NCI-H2107 treated with DMSO at 0.1 percent for 48 hours (cell line): ENCODE data around the gene DRP2.
"Not testable (repeated sequence)": the region's sequence is repeated elsewhere in the genome, so short reads cannot be mapped to it uniquely, and the experiment has no call there.

Experiments used
- DNase-seq: peaks from one replicate; lab custom pipeline; 2025; ENCODE audit not compliant: unreplicated experiment; lab: John Stamatoyannopoulos, UW

The DRP2 gene

DNA sequence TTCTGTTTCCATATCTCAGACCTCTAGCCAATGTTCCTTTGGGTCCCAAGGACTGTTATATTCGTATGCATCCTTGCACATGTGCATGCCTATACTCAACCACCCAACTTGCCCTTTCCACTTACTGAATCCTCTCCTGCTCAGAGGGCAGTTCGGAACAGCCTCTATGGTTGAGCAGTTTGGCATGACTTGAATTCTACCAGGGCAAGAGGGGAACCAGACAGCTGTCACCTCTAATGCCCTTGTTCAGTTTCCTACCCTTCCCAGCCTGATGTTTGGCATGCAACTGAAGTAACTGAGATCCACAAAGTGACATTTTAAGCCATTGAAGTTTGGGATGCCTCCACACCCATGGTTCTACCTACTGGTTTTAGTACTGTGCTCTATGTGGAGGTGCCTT lies 17.5 kb downstream of the DRP2 start:
- DNase-seq, result no peak

DNA sequence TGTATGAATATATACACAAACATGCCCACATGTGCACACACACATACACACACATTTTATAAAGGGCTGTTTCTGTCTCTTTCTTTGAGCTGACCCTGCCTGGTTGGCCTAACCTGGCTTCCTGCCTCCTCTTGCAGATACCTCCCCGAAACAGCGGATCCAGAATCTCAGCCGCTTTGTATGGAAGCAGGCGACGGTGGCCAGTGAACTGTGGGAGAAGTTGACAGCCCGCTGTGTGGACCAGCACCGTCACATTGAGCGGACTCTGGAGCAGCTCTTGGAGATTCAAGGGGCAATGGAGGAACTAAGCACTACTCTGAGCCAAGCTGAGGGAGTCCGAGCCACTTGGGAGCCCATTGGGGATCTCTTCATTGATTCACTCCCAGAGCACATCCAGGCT lies 21.9 kb downstream of the DRP2 start:
- DNase-seq, result no peak

DNA sequence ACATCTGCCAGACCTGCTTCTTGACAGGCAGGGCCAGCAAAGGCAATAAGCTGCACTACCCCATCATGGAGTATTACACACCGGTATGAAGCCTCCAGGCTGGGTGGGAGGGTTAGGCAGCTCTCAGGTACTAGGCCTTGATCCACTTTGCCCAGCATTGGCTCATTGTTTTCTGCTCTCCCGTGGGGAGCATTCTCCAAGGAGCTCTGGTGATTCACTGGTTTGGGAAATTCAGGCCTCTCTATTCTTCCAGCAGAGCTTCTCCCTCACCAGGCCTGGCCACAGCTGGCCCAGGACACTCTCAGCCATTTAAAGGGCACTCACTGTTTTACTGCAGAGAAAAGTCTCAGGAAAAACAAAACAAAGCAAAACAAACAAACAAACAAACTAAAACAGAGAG lies 33.0 kb downstream of the DRP2 start:
- DNase-seq, result no peak

DNA sequence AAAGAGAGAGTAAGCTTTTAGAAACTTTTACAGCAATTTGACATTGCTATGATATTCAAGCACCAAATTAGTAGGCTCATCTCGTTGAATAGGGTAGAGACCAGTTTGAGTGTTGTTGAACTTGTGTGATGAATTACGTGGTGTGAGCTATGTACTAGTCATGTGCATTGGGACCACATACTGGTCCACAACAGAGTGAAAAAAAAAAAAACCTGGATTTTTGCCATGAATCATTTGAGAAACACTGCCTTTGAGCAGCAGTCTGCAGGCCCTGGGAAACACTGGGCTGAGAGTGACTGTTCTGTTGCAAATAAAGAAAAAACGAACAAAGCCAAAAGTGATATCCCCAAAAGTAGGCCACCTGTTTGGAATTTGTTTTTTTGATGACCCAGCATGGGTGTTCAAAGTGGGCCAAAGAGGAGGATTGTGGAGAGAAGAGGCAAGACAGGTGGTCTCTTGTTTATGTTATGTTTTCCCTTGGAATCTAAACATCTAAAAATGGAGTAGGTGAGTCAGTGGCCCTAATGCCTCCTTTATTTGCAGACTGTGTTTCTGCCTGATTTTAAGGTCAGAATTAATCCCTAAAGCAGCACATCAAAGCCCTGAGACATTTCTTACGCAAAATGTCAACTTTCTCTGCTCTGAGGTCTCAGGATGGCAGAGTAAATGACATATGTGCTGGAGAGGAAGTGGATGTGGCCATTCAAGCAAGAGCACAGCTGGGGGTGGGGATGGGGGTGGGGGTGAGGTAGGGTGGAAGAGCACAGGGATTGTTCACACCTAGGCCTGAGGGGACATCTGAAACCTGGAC lies 38.1 kb downstream of the DRP2 start:
- DNase-seq, result no peak

DNA sequence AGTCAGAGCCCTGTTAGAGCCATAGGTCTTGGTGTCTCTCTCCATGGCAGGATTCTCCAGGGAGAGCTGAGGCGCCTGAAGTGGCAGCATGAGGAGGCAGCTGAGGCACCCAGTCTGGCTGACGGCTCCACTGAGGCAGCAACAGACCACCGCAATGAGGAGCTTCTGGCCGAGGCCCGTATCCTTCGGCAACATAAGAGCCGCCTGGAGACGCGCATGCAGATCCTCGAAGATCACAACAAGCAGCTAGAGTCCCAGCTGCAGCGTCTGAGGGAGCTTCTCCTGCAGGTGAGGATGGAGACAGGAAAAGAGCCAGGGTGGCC lies 38.6 kb downstream of the DRP2 start:
- DNase-seq, result no peak

DNA sequence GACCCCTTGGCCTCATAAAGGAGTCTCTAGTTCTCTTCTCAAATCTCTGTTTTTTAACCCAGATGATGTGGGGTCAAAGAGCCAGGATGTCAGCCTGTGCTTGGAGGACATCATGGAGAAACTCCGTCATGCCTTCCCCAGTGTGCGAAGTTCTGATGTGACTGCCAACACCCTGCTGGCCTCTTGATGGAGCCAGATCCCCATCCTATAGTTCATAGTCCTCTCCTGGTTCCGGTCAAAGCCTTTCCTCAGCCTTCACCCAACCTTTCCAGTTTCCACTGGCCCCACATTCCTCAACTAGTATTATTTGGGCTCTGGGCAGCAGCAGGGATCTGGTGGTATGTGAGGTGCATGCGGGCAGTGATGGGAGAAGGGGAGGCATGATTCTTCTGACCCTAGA lies 40.8 kb downstream of the DRP2 start:
- DNase-seq, result peak; percentile 3

DNA sequence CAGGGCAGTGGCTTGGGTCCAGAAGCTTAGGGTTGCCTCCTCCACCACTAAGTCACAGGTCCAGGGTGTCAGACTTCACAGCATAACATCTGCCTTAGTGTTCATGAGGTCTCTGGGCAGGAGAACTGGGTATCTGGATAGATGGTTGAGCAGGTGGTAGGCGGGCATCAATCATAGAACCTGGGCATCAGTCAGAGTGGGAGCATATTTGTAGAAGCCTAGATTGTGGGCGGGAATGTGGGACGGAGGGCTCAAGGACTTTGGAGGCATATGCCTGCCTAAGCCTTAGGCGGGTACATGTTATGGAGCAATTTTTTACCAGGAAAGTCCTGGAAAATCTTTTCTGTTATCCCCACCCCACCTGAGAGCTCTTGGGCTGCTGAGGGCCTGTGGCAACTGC lies 43.0 kb downstream of the DRP2 start:
- DNase-seq, result no peak

DNA sequence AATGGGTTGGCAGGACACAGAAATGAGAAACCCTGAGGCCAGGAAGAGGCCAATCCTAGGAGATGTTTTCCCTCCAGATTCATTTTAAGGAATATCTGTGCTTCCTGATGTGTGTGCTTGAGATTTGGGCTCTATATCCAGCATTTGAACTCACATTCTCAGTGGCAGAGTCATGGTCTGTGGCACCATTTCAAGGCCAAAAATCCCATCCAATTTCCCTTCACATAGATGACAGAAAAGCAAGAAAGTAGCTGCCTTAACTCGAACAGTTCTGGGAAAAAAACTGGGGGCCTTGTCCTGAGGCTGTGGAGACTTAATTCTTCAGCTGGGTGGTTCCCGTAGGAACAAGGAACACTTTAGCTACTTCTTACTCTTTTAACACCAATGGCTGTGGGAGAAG lies 44.2 kb downstream of the DRP2 start:
- no peak for DNase-seq

DNA sequence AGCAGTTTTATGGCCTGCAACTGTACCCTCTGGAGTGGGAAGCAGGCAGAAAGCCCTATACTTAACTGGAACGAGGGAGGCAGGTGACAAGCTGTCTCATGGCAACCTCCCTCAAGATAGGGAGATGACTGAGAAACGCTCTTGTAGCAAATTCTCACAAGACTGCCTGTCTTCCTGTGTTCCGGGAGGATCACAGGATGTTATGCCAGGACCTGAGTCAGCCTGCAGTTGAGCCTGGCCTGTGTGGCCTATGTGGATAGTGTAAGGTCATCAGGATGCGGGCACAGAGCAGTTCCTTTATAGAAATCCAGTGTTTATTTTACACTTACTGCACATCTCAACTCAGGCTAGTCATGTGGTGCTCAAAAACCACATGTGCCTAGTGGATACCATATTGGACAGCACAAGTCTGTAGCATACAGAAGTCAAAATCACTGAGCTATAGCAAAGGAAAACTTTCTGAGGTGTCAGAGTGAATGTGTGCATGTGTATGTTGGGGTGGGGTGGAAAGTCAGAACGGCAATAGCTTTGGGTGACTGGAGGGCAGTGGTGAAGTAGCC lies 46.4 kb downstream of the DRP2 start:
- no peak for DNase-seq

DNA sequence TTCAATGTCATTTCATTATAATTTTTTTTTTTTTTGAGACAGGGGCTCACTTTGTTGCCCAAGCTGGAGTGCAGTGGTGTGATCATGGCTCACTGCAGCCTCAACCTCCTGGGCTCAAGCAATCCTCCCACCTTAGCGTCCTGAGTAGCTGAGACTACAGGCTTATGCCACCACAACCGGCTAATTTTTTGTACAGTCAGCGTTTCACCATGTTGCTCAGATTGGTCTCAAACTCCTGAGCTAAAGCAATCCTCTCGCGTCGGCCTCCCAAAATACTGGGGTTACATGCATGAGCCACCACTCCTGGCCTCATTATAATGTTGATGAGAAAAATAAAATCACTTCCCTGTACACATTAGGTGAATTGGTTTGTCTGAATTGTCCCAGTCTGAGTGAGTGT lies 54.6 kb downstream of the DRP2 start:
- no peak for DNase-seq

DNA sequence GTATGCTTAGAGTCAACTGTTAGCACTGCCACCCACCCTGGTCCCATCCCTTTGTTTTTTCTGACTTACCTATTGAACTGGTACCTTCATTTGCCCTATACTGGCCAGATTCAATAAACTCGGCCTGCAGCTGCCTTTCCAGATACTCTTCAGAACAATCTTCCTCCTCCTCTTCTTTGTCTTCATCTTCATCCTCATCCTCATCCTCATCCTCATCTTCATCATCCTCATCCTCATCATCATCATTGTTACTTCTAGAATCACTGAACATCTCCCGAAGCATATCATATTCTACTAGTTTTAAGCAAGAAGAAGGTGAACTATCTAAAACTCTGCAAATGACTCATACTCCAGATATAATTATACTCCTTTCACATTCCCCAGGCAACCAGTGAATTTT lies 56.7 kb downstream of the DRP2 start:
- no peak for DNase-seq

DNA sequence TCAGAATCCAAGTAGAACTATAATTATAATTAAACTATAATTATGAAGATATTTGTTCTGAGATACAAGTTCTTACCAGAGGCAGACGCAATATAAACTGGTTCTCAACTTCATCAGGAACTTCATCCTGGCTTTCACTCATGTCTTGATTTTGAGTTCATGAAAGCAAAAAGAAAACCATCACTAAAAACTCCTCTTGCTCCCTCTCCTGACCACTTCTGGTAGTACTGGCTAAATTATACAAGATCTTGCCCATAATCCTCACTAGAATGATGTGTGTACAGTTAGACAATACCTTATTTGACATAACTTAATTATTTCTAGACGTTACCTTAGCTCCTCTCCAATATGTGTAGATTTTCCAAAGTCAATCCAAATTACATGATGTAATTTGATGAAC lies 67.8 kb downstream of the DRP2 start:
- peak; percentile 48 for DNase-seq

DNA sequence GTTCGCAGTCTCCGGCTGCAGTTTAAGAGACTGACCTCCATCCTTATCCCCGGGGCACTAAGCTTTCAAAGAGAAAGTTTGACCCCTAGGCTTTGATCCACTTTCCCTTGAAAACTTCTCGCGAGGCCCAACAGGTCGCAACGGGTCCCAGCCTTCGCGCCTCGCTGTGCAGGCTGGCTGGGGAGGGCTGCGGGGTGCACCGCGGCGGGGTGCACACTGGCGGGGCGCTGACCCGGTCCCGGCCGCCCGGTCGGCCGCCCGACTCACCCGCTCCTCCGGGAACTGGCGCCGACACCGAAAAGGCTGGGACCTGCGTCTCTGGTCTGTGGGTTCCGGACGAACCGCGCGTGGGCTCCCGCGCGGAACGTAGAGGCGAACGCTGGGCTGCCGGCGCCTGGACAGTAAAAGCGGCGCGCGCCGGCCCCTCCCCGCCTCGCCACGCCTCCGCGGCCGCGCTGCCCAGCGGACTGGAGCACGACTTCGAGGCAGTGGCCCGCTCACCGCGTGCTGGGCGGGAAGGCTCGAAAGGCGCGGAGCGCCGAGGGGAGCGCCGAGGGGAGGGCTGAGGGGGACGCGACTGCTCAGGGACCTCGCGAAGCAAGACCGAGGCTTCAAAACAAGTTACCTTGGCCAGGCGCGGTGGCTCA lies 71.5 kb downstream of the DRP2 start, which contains the start of gene TAF7L:
Gene TAF7L (minus strand): TSS at position 378 of the 647 bp plus-strand sequence. CDS start 3,791 bp downstream, outside the sequence.
- no peak for DNase-seq

DNA sequence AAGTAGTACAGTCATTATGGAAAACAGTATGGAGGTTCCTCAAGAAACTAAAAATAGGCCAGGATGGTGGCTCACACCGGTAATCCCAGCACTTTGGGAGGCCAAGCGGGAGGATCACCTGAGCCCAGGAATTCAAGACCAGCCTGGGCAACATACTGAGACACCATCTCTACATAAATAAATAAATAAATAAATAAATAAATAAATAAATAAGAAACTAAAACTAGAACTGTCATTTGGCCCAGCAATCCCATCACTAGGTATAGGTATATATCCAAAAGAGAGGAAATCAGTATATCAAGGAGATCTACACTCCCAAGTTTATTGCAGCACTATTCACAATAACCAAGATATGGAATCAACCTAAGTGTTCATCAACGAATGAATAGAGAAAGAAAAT lies 76.0 kb downstream of the DRP2 start:
- not testable (repeated sequence) for DNase-seq

DNA sequence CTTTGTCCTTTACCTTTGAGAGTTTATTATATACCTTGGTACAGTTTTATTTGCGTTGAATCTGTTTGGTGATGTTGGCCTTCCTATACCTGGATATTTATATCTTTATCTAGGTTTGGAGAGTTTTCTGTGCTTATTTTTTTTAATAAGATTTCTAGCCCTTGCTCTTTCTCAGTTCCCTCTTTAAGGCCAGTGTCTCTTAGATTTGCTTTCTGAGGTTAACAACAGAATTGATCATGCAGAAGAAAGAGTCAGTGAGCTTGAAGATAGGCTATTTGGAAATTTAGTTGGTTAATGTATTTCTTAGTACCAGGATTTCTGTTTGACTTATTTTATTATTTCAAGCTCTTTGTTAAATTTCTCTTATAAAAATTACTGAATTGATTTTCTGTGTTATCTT lies 84.2 kb downstream of the DRP2 start:
- DNase-seq, result no peak
